NCI-H128 (cell line): ENCODE results near the gene WFDC1.

Experiments used
- DNase-seq: peaks from one replicate; lab custom pipeline; 2025; ENCODE audit not compliant: unreplicated experiment; lab: John Stamatoyannopoulos, UW

Gene WFDC1

DNA sequence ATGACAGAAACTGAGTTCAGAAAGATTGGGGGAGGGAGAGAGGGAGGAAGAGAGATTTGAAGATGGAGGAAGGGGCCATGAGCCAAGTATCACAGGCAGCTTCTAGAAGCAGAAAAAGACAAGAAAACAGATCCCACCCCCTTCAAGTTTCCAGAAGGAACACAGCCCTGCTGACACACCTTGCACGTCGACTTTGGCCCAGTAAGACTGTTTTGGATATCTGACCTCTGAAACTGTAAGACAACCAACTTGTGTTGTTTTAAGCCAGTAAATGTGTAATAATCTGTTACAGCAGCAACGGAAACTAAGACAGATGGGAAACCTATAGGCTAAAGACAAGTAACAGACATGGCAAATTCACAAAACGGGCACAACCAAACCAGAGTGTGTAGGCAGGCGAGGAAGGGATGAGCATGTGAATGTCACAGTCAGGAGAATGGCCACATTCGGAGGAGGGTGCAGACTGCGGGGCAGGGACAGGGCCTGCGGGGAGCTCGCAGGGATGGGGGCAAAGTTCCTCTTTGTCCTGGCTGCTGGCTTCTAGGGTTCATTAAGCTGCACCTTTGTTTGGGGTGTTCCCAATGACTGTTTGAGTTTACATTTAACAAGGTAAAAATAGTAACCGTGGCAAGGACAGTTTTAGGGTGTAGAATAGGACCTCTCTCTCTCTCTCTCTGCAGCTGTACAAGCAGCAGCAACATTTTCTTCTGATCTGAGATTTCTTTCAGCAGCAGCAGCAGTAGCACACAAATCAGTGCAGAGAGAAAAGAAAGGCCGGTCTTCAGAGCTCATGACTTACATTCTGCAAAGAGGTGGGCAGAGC, 55.4 kb downstream of the WFDC1 start:
- DNase-seq: no peak

GRCh38 chr16:84350685-84351400, 56.2 kb downstream of the WFDC1 start:
- DNase-seq: no peak

- no peak for DNase-seq
Measured at GRCh38 chr16:84351630-84352029, 57.0 kb downstream of the WFDC1 start.

DNA sequence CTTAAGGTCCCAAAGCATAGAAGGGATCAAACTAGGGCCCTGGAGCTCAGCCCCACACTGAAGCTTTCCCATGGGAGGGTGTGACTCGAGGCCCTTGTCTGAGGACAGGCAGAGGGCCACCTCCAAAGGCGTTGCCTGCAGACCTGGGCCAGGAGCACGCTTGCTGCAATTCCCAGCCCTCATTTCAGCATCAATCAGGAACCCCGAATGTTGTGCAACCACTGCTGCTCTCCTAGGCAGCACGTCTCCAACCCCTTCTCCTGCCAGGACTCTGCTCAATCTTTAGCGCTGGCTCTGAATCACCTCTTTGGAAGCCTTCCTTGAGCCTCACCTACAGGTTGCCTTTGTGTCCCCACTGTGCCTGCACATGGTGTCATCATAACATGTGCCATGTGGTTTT, 59.6 kb downstream of the WFDC1 start:
- DNase-seq: no peak

DNA sequence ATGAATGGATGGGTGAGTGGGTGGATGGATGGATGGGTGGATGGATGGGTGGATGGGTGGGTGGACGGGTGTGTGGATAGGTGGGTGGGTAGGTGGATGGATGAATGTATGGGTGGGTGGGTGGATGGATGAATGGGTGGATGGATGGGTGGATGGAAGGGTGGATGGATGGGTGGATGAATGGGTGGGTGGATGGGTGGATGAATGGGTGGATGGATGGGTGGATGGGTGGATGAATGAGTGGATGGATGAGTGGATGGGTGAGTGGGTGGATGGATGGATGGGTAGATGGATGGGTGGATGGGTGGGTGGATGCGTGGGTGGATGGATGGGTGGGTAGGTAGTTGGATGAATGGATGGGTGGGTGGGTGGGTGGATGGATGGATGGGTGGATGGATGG, 60.5 kb downstream of the WFDC1 start:
- no peak for DNase-seq

DNA sequence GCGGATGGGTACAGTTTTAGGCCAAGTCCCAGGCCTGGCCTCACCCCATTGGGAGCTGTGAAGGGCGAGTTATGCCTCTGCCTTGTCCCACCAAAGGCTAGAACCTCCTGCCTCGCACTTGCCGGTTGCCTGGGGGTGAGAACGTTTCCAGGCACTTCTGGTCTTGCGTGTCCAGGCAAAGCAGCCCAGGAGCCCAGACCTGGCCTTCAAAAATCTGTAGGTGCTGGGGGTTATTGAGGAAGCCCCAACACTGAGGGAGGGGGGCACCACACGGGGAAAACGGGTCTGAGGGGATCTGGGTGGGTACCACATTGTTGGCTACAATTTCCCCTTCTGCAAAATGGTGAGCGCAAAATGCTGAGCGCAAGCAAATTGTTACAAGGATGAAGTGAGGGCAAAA, 61.5 kb downstream of the WFDC1 start:
- no peak for DNase-seq

DNA sequence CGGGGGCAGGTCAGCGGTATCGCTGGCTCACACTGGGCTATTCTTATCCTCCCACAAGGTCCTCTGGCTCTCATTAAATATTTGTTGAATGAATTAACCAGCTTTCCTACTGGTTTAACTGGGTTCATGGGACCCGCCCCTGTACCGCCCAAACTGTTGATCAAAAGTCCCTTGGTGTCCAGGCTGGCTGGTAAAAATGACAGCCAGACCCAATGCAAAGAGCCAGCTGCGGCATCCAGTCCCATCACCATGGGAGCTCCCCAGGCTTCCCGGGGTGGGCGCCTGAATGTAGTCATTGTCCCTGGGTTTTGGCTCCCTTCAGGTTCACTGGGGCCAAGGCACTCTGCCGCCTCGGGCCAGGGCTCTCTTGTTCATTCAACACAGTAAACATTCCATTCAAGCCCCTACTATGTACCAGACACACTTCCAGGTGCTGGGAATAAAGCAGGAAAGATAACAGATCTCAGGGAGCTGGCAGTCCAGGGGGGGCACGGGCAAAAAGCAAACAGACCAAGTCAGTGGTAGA, 62.0 kb downstream of the WFDC1 start:
- DNase-seq: no peak

- DNase-seq: no peak
Measured at GRCh38 chr16:84357191-84357651, 62.5 kb downstream of the WFDC1 start.

- no peak for DNase-seq
Measured at GRCh38 chr16:84358601-84359295, 64.1 kb downstream of the WFDC1 start.

- no peak for DNase-seq
Measured at GRCh38 chr16:84359326-84359725, 64.6 kb downstream of the WFDC1 start.

GRCh38 chr16:84360170-84360569, 65.5 kb downstream of the WFDC1 start:
- DNase-seq: no peak

DNA sequence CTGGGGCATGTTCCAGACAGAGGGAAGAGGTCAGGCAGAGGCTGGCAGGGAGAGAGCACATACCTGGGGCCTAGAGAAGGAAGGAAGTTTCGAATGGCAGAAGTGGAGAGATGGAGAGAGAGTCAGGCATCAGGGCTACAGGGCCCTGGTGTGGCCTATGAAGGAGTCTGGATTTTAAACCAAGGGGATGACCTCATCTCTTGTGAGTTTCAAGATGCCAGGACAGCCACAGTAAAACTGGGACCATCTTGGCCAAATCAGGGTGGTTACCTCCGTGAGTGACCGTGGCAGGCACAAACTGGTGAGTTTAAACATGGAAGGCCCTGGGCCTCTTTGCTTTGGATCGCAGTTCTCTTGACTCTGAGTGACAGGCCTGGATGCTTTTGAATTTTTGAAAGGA, 66.1 kb downstream of the WFDC1 start:
- no peak for DNase-seq

DNA sequence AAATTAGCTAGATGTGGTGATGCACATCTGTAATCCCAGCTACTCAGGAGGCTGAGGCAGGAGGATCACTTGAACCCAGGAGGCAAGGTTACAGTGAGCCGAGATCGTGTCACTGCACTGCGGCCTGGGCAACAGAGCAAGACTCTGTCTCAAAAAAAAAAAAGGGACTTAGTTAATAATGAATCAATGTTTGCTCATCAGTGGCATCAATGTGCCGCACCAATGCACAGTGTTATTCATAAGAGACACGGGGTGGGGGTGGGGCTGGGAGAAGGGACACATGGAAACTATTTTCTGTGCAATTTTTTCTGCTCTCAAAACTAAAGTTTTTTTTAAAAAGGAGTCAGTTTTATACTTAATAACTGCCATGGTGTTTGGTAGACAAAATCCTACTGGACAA, 66.9 kb downstream of the WFDC1 start:
- DNase-seq: no peak

GRCh38 chr16:84362471-84362941, 67.8 kb downstream of the WFDC1 start:
- no peak for DNase-seq

DNA sequence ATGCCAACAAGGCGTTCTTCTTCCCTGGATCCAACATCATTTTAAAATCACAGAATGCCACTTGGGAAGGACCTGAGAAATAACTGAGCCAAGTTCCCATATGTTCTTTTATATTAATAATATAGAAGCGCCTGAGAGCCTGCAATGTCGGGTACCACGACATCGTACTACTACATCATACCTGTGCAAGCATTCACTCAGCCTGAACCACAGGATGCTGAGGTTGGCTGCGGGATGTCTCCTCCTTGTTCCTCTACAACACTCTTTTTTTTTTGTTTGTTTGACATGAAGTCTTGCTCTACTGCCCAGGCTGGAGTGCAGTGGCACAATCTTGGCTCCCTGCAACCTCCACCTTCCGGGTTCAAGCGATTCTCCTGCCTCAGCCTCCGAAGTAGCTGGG, 71.5 kb downstream of the WFDC1 start:
- DNase-seq: no peak

DNA sequence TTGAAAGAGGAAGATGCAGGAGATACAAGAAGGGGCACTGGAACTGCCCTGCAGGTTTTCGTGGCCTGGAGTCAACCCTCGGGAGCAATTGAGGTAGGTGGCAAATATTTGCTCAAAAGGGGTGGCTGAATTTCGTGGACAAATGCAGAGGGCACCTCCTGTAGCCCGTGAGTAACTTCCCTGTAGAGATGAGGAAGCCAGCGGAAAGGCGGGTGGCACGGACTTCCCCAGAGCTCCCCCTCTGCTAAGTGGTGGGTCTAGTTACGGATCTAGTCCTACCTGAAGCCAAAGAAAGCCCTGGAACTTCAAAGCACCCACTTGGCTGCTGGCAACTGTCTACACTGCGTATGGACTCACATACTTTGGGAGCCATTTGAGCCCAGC, 72.6 kb downstream of the WFDC1 start:
- DNase-seq: no peak

GRCh38 chr16:84367750-84368307, 73.2 kb downstream of the WFDC1 start:
- DNase-seq: no peak

DNA sequence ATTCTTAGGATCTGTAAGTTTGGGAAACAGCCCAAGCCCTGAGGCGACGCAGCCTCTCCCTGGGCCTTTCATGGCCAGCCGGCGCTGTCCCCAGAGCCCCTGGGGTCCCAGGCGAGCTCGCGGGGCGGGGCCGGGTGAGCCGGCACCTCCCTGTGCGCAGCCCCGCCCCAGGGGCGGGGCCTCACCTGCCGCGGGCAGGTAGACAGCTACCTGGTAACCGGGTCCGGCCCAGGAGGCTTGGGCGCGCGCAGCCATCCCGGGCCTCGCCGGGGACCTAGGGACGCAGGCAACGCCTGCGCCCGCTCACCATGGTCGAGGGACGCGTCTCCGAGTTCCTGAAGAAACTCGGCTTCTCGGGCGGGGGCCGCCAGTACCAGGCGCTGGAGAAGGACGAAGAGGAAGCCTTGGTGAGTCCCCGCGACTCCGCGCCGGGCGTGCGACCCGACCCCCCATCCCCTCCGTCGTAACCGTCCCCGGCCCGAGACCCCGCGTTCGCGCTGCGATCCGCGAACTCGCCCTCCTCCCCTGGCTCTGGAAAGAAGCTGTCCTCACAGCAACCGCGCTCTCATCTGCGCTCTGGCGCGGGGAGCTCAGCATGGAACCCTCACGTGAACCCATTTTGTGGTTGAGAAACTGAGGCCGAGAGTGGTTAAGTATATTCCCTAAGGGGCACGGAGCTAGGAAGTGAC, 73.8 kb downstream of the WFDC1 start, which contains the start of gene ATP2C2:
Gene ATP2C2, plus strand, starts transcription at position 231 of the 689 bp plus-strand sequence. Its CDS starts 78 bp downstream, at position 309.
- peak; percentile 31 for DNase-seq

GRCh38 chr16:84369105-84369504, 74.4 kb downstream of the WFDC1 start:
- DNase-seq: no peak

GRCh38 chr16:84369938-84370627, 75.4 kb downstream of the WFDC1 start:
- no peak for DNase-seq
